ENCODE data around the gene EIF4H. TPM values are rescaled to one million over a fixed set of nuclear protein-coding genes. Genes with fewer than 3 reads are reported as not detected.

Gene EIF4H
- total and polyA plus RNA-seq, 9 of the 15 experiments (the other 6 are each of a cell fraction or from before 2014, with no cell fraction given) = 11.0 to 435 (median 319) TPM

DNA sequence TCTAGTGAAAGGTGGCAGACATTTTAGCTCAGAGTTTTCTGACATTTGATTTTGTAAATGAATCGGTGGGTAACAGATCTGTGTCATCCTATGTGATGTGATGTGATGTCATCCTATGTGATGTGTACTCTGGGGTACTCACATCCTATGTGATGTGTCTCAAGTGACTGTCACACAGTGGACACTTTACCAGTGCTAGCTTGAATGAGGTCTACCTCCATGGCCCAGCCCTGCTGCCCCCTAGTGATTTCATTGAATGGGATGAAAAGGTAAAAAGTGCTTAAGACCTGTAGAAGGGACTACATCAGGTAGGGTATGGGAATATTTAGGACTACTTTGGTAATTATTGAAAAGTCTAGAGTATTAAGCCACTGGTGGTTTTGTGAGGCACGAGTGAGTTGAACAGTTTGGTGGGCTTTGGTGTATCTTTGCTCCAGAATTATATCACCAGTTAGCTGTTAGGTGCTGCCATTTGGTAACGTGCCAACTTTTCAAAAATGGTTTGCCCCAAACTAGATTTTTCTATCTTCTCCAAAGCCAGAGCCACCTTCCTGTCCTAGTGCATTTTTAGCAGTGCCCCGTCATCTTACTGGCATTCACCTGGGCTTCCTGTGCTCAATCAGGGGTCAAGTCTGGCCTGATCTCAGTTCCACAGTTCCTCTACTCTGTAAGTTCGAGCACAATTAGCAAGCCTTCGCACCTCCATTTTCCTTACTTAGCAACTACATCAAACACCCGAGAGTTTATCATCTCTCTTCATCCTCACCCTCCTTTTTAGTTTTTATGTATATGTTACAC is 9.7 kb downstream of the EIF4H start (continued):
- TF ChIP-seq, protein P1, sequence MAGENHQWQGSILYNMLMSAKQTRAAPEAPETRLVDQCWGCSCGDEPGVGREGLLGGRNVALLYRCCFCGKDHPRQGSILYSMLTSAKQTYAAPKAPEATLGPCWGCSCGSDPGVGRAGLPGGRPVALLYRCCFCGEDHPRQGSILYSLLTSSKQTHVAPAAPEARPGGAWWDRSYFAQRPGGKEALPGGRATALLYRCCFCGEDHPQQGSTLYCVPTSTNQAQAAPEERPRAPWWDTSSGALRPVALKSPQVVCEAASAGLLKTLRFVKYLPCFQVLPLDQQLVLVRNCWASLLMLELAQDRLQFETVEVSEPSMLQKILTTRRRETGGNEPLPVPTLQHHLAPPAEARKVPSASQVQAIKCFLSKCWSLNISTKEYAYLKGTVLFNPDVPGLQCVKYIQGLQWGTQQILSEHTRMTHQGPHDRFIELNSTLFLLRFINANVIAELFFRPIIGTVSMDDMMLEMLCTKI (IDR thresholded peaks at IDR 0.05; ENCODE audit: partially characterized antibody) = no peak
- TF ChIP-seq ZNF77 (CRISPR knock-in tag; IDR thresholded peaks at IDR 0.05) (no peak), NR1H2 (CRISPR knock-in tag; IDR thresholded peaks at IDR 0.05) (no peak), BRD4 (IDR thresholded peaks at IDR 0.05) (no peak), MTA1 (IDR thresholded peaks at IDR 0.05; ENCODE audit: borderline replicate concordance) (no peak), BHLHE40 (IDR thresholded peaks at IDR 0.05; ENCODE audit: low read length) (no peak), SP1 (CRISPR knock-in tag; IDR thresholded peaks at IDR 0.05) (0 out of 2 replicates have a peak, but pooled peaks have one; percentile 37), HLTF (IDR thresholded peaks at IDR 0.05) (no peak), ZNF384 (IDR thresholded peaks at IDR 0.05; ENCODE audit: low read depth, low read length) (0 out of 2 replicates have a peak, but pooled peaks have one; percentile 31), GABPB2 (CRISPR knock-in tag; conservative IDR thresholded peaks at IDR 0.05) (no peak), ZNF778 (CRISPR knock-in tag; IDR thresholded peaks at IDR 0.05) (no peak), ZNF707 (CRISPR knock-in tag; conservative IDR thresholded peaks at IDR 0.05) (no peak), ZNF197 (CRISPR knock-in tag; IDR thresholded peaks at IDR 0.05; ENCODE audit: low read depth) (no peak), ETV5 (CRISPR knock-in tag; IDR thresholded peaks at IDR 0.05; ENCODE audit: low read depth) (no peak), RHOXF2B (CRISPR knock-in tag; conservative IDR thresholded peaks at IDR 0.05) (no peak)
- TF ChIP-seq, protein P2, sequence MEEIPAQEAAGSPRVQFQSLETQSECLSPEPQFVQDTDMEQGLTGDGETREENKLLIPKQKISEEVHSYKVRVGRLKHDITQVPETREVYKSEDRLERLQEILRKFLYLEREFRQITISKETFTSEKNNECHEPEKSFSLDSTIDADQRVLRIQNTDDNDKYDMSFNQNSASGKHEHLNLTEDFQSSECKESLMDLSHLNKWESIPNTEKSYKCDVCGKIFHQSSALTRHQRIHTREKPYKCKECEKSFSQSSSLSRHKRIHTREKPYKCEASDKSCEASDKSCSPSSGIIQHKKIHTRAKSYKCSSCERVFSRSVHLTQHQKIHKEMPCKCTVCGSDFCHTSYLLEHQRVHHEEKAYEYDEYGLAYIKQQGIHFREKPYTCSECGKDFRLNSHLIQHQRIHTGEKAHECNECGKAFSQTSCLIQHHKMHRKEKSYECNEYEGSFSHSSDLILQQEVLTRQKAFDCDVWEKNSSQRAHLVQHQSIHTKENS (CRISPR knock-in tag; IDR thresholded peaks at IDR 0.05) = no peak
- TF ChIP-seq, protein P3, sequence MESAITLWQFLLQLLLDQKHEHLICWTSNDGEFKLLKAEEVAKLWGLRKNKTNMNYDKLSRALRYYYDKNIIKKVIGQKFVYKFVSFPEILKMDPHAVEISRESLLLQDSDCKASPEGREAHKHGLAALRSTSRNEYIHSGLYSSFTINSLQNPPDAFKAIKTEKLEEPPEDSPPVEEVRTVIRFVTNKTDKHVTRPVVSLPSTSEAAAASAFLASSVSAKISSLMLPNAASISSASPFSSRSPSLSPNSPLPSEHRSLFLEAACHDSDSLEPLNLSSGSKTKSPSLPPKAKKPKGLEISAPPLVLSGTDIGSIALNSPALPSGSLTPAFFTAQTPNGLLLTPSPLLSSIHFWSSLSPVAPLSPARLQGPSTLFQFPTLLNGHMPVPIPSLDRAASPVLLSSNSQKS (CRISPR knock-in tag; IDR thresholded peaks at IDR 0.05) = no peak
- TF ChIP-seq, protein P4, sequence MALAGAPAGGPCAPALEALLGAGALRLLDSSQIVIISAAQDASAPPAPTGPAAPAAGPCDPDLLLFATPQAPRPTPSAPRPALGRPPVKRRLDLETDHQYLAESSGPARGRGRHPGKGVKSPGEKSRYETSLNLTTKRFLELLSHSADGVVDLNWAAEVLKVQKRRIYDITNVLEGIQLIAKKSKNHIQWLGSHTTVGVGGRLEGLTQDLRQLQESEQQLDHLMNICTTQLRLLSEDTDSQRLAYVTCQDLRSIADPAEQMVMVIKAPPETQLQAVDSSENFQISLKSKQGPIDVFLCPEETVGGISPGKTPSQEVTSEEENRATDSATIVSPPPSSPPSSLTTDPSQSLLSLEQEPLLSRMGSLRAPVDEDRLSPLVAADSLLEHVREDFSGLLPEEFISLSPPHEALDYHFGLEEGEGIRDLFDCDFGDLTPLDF (CRISPR knock-in tag; IDR thresholded peaks at IDR 0.05) = no peak
- TF ChIP-seq, protein P5, sequence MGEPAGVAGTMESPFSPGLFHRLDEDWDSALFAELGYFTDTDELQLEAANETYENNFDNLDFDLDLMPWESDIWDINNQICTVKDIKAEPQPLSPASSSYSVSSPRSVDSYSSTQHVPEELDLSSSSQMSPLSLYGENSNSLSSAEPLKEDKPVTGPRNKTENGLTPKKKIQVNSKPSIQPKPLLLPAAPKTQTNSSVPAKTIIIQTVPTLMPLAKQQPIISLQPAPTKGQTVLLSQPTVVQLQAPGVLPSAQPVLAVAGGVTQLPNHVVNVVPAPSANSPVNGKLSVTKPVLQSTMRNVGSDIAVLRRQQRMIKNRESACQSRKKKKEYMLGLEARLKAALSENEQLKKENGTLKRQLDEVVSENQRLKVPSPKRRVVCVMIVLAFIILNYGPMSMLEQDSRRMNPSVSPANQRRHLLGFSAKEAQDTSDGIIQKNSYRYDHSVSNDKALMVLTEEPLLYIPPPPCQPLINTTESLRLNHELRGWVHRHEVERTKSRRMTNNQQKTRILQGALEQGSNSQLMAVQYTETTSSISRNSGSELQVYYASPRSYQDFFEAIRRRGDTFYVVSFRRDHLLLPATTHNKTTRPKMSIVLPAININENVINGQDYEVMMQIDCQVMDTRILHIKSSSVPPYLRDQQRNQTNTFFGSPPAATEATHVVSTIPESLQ (CRISPR knock-in tag; IDR thresholded peaks at IDR 0.05) = no peak
- TF ChIP-seq, protein P6, sequence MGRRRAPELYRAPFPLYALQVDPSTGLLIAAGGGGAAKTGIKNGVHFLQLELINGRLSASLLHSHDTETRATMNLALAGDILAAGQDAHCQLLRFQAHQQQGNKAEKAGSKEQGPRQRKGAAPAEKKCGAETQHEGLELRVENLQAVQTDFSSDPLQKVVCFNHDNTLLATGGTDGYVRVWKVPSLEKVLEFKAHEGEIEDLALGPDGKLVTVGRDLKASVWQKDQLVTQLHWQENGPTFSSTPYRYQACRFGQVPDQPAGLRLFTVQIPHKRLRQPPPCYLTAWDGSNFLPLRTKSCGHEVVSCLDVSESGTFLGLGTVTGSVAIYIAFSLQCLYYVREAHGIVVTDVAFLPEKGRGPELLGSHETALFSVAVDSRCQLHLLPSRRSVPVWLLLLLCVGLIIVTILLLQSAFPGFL (CRISPR knock-in tag; IDR thresholded peaks at IDR 0.05) = no peak

All from K562 (cell line).